ENCODE results near the gene BRINP1. TPM values are rescaled to one million over a fixed set of nuclear protein-coding genes. Genes with fewer than 3 reads are reported as not detected.

BRINP1 gene
- total and polyA plus RNA-seq, 2 donors (not counting 3 experiments of a cell fraction or from before 2014, with no cell fraction given), result 0.04 TPM; not detected in 1

- Histone ChIP-seq H4K20me1 (replicated peaks; ENCODE audit: control insufficient read depth, extremely low read depth, insufficient read depth, low read length) (no peaks in the 10 kb centered on the region), H3K4me1 (ENCODE audit: control insufficient read depth, extremely low read depth, insufficient read depth, low read length) (no peaks in the 10 kb centered on the region), H3K9ac (replicated peaks; ENCODE audit: extremely low read depth, insufficient read depth, low read length) (no peak overlapping the region), H3K27me3 (ENCODE audit: control insufficient read depth in 2 of 2, insufficient read depth in 2 of 2, low read length in 2 of 2) (no peaks in the 10 kb centered on the region), H3K36me3 (ENCODE audit: control insufficient read depth in 2 of 2, extremely low read depth in 1 of 2, insufficient read depth in 2 of 2, low read length in 2 of 2) (no peaks in the 10 kb centered on the region), H3K27ac (ENCODE audit: insufficient read depth, low read depth, low read length) (no peak overlapping the region), H3K9me1 (replicated peaks; ENCODE audit: control insufficient read depth, extremely low read depth, insufficient read depth, low read length) (no peaks in the 10 kb centered on the region), H3K4me2 (ENCODE audit: insufficient read depth, low read length) (no peak overlapping the region), H3K4me3 (replicated peaks in 1 of 3; ENCODE audit: insufficient read depth in 1 of 3, low read depth in 1 of 3, low read length in 3 of 3) (no peak overlapping the region), H2AFZ (ENCODE audit: low read depth, low read length) (no peak overlapping the region), H3K9me3 (replicated peaks; ENCODE audit: control insufficient read depth, insufficient read depth, low read length) (no peaks in the 10 kb centered on the region), H3K79me2 (ENCODE audit: control insufficient read depth, insufficient read depth, low read length) (no peaks in the 10 kb centered on the region)
- TF ChIP-seq JUN (IDR thresholded peaks at IDR 0.05; ENCODE audit: borderline replicate concordance, insufficient read depth, insufficient read length, low read depth) (no peak), CTCF (IDR thresholded peaks at IDR 0.05; ENCODE audit: extremely low read depth in 1 of 2, insufficient read depth in 1 of 2, low read depth in 1 of 2, low read length in 2 of 2) (no peak), GATA2 (IDR thresholded peaks at IDR 0.05; ENCODE audit: insufficient read depth, insufficient read length, low read depth, low read length) (no peak), MYC (IDR thresholded peaks at IDR 0.05; ENCODE audit: low read depth, low read length) (no peak), MAX (IDR thresholded peaks at IDR 0.05; ENCODE audit: insufficient read depth, insufficient read length) (no peak), POLR2A (IDR thresholded peaks at IDR 0.05; ENCODE audit: low read depth, low read length) (no peak), EZH2 (IDR thresholded peaks at IDR 0.05; ENCODE audit: borderline replicate concordance, low read depth, low read length, severe bottlenecking) (no peak), FOS (IDR thresholded peaks at IDR 0.05; ENCODE audit: borderline replicate concordance, insufficient read depth, low read length) (no peak), POLR2AphosphoS5 (IDR thresholded peaks at IDR 0.05; ENCODE audit: insufficient read depth, low read depth, low read length) (no peak)
- dilution Hi-C loops (cut with MboI; ENCODE audit: extremely low pct_ligation_motif_present, low sequenced_read_pairs), result no loop called here
- intact Hi-C loops (cut with micrococcal nuclease), result no loop called here
- ChIA-PET CTCF (no interaction called here), POLR2A (no interaction called here)
- FAIRE-seq, result no peak
- DNase-seq (ENCODE audit: low read depth, low spot score), result no peak
- no TSS peak for BruUV-seq (replicated peaks)
Observed at GRCh38 chr9:119318371-119318770, 50.9 kb downstream of the BRINP1 start.

All from endothelial cell of umbilical vein (primary cell).